OCI-LY3 (cell line): ENCODE results near the gene R3HDM4.

Experiments
- H2AFZ ChIP-seq: fragments of 200-600, 300-600 bp; shearing (Covaris generic); 2 replicates; pipeline ENCODE4 v1.6.0; 2014; ENCODE audit warnings: antibody characterized with exemption, low read depth, low read length
- H3K27ac ChIP-seq: fragments of 200-600, 300-600 bp; sonication (generic); 2 replicates; pipeline ENCODE4 v1.5.1; 2014; ENCODE audit warnings: mild to moderate bottlenecking, low read length, moderate library complexity, mixed read lengths
- H3K27me3 ChIP-seq: fragments of 200-600, 300-600 bp; sonication (generic); 2 replicates; pipeline ENCODE4 v1.6.1; 2014; ENCODE audit warnings: low read depth, low read length, mixed read lengths
- H3K36me3 ChIP-seq: fragments of 200-600, 300-600 bp; sonication (generic); replicated peaks from 2 replicates; pipeline ENCODE3; 2014; ENCODE audit warnings: low read depth, low read length, mixed read lengths
- H3K4me1 ChIP-seq: fragments of 300-600, 200-600 bp; sonication (generic); 2 replicates; pipeline ENCODE4 v1.6.1; 2014; ENCODE audit warnings: low read length, mixed read lengths
- H3K4me2 ChIP-seq: fragments of 200-600, 300-600 bp; sonication (generic); 2 replicates; pipeline ENCODE4 v1.6.1; 2014; ENCODE audit warnings: low read length, mixed read lengths
- H3K4me3 ChIP-seq: fragments of 300-600, 200-600 bp; sonication (generic); 2 replicates; pipeline ENCODE4 v1.5.1; 2014; ENCODE audit warnings: antibody characterized with exemption, mild to moderate bottlenecking, low read length, moderate library complexity
- H3K79me2 ChIP-seq: fragments of 300-600, 200-600 bp; shearing (Covaris generic); 2 replicates; pipeline ENCODE4 v1.6.1; 2014; ENCODE audit warnings: mild to moderate bottlenecking, low read length, mixed read lengths
- H3K9ac ChIP-seq: fragments of 300-600, 200-600 bp; shearing (Covaris generic); 2 replicates; pipeline ENCODE4 v1.6.0; 2014; ENCODE audit warnings: mild to moderate bottlenecking, low read length, moderate library complexity
- H3K9me3 ChIP-seq: fragments of 200-600, 300-600 bp; shearing (Covaris generic); 2 replicates; pipeline ENCODE4 v1.6.1; 2014; ENCODE audit warnings: low read length, mixed read lengths; ENCODE audit not compliant: insufficient read depth
- H4K20me1 ChIP-seq: fragments of 200-600, 300-600 bp; sonication (generic); 2 replicates; pipeline ENCODE4 v1.6.1; 2016; ENCODE audit warnings: low read length, mixed read lengths; ENCODE audit not compliant: insufficient read depth
- CTCF ChIP-seq: fragments of 200-600, 300-600 bp; sonication (generic); IDR thresholded peaks from 2 replicates; pipeline ENCODE4 v1.5.1; 2014; ENCODE audit warnings: antibody characterized with exemption, low read length, low read depth
- EZH2phosphoT487 ChIP-seq: fragments of 200-600 bp; shearing (Covaris generic); IDR thresholded peaks from 2 replicates; pipeline ENCODE4 v1.6.1; 2018; ENCODE audit warnings: antibody characterized with exemption, mixed run types, low read depth

The R3HDM4 gene

GRCh38 chr19:888581-889385, 24.2 kb downstream of the R3HDM4 start:
- H3K36me3 ChIP-seq: peaks cover 44% of the 10 kb centered on the region
- no peak overlapping the region for H3K4me2 ChIP-seq
- no peaks in the 10 kb centered on the region for H3K27me3 ChIP-seq
- no peak overlapping the region for H3K9ac ChIP-seq
- H3K27ac ChIP-seq: no peak overlapping the region
- no peaks in the 10 kb centered on the region for H3K4me1 ChIP-seq
- H3K9me3 ChIP-seq: no peaks in the 10 kb centered on the region
- no peaks in the 10 kb centered on the region for H4K20me1 ChIP-seq
- H3K79me2 ChIP-seq: peaks cover 14% of the 10 kb centered on the region
- no peak overlapping the region for H2AFZ ChIP-seq
- no peak overlapping the region for H3K4me3 ChIP-seq
- TF ChIP-seq CTCF (no peak), EZH2phosphoT487 (no peak)

GRCh38 chr19:887599-887998, 25.4 kb downstream of the R3HDM4 start:
- H3K36me3 ChIP-seq: peaks cover 49% of the 10 kb centered on the region
- no peak overlapping the region for H3K4me2 ChIP-seq
- peaks cover 14% of the 10 kb centered on the region for H3K79me2 ChIP-seq
- H3K4me1 ChIP-seq: no peaks in the 10 kb centered on the region
- H3K27me3 ChIP-seq: no peaks in the 10 kb centered on the region
- no peak overlapping the region for H2AFZ ChIP-seq
- H3K9ac ChIP-seq: no peak overlapping the region
- no peak overlapping the region for H3K4me3 ChIP-seq
- no peaks in the 10 kb centered on the region for H3K9me3 ChIP-seq
- TF ChIP-seq CTCF (no peak), EZH2phosphoT487 (no peak)
- no peaks in the 10 kb centered on the region for H4K20me1 ChIP-seq
- no peak overlapping the region for H3K27ac ChIP-seq

- no peaks in the 10 kb centered on the region for H3K27me3 ChIP-seq
- no peak overlapping the region for H3K9ac ChIP-seq
- H3K9me3 ChIP-seq: no peaks in the 10 kb centered on the region
- H4K20me1 ChIP-seq: no peaks in the 10 kb centered on the region
- TF ChIP-seq EZH2phosphoT487: no peak
- TF ChIP-seq CTCF: no peak
- H3K4me2 ChIP-seq: no peak overlapping the region
- no peak overlapping the region for H3K27ac ChIP-seq
- peaks cover 9% of the 10 kb centered on the region for H3K79me2 ChIP-seq
- no peaks in the 10 kb centered on the region for H3K4me1 ChIP-seq
- no peak overlapping the region for H2AFZ ChIP-seq
- no peak overlapping the region for H3K4me3 ChIP-seq
- peaks cover 54% of the 10 kb centered on the region for H3K36me3 ChIP-seq
Measured at GRCh38 chr19:887072-887471, 25.9 kb downstream of the R3HDM4 start.

- H3K4me1 ChIP-seq: no peaks in the 10 kb centered on the region
- H3K27ac ChIP-seq: no peak overlapping the region
- no peak overlapping the region for H2AFZ ChIP-seq
- H4K20me1 ChIP-seq: 0 out of 2 replicates have a peak, but pooled peaks cover 6% of the 10 kb centered on the region
- H3K4me2 ChIP-seq: no peak overlapping the region
- H3K9ac ChIP-seq: no peak overlapping the region
- no peak for TF ChIP-seq CTCF
- no peak for TF ChIP-seq EZH2phosphoT487
- H3K27me3 ChIP-seq: no peaks in the 10 kb centered on the region
- H3K9me3 ChIP-seq: no peaks in the 10 kb centered on the region
- H3K4me3 ChIP-seq: no peak overlapping the region
- peaks cover 67% of the 10 kb centered on the region for H3K36me3 ChIP-seq
- no peaks in the 10 kb centered on the region for H3K79me2 ChIP-seq
Measured at GRCh38 chr19:885536-886224, 27.3 kb downstream of the R3HDM4 start.
